OCI-LY3 (cell line): ENCODE data around the gene CACNB4.
A peak's percentile ranks its signal among the peaks of the same experiment; 100 is the strongest.

Experiments used
- H2AFZ ChIP-seq: fragments of 200-600, 300-600 bp; shearing (Covaris generic); 2 replicates; pipeline ENCODE4 v1.6.0; 2014; ENCODE audit warnings: antibody characterized with exemption, low read depth, low read length
- H3K27ac ChIP-seq: fragments of 200-600, 300-600 bp; sonication (generic); 2 replicates; pipeline ENCODE4 v1.5.1; 2014; ENCODE audit warnings: mild to moderate bottlenecking, low read length, moderate library complexity, mixed read lengths
- H3K27me3 ChIP-seq: fragments of 200-600, 300-600 bp; sonication (generic); 2 replicates; pipeline ENCODE4 v1.6.1; 2014; ENCODE audit warnings: low read depth, low read length, mixed read lengths
- H3K36me3 ChIP-seq: fragments of 200-600, 300-600 bp; sonication (generic); replicated peaks from 2 replicates; pipeline ENCODE3; 2014; ENCODE audit warnings: low read depth, low read length, mixed read lengths
- H3K4me1 ChIP-seq: fragments of 300-600, 200-600 bp; sonication (generic); 2 replicates; pipeline ENCODE4 v1.6.1; 2014; ENCODE audit warnings: low read length, mixed read lengths
- H3K4me2 ChIP-seq: fragments of 200-600, 300-600 bp; sonication (generic); 2 replicates; pipeline ENCODE4 v1.6.1; 2014; ENCODE audit warnings: low read length, mixed read lengths
- H3K4me3 ChIP-seq: fragments of 300-600, 200-600 bp; sonication (generic); 2 replicates; pipeline ENCODE4 v1.5.1; 2014; ENCODE audit warnings: antibody characterized with exemption, mild to moderate bottlenecking, low read length, moderate library complexity
- H3K79me2 ChIP-seq: fragments of 300-600, 200-600 bp; shearing (Covaris generic); 2 replicates; pipeline ENCODE4 v1.6.1; 2014; ENCODE audit warnings: mild to moderate bottlenecking, low read length, mixed read lengths
- H3K9ac ChIP-seq: fragments of 300-600, 200-600 bp; shearing (Covaris generic); 2 replicates; pipeline ENCODE4 v1.6.0; 2014; ENCODE audit warnings: mild to moderate bottlenecking, low read length, moderate library complexity
- H3K9me3 ChIP-seq: fragments of 200-600, 300-600 bp; shearing (Covaris generic); 2 replicates; pipeline ENCODE4 v1.6.1; 2014; ENCODE audit warnings: low read length, mixed read lengths; ENCODE audit not compliant: insufficient read depth
- H4K20me1 ChIP-seq: fragments of 200-600, 300-600 bp; sonication (generic); 2 replicates; pipeline ENCODE4 v1.6.1; 2016; ENCODE audit warnings: low read length, mixed read lengths; ENCODE audit not compliant: insufficient read depth
- EZH2phosphoT487 ChIP-seq: fragments of 200-600 bp; shearing (Covaris generic); IDR thresholded peaks from 2 replicates; pipeline ENCODE4 v1.6.1; 2018; ENCODE audit warnings: antibody characterized with exemption, mixed run types, low read depth
- TF ChIP-seq, protein P1 (sequence below): fragments of 200-600, 300-600 bp; sonication (generic); IDR thresholded peaks from 2 replicates; pipeline ENCODE4 v1.5.1; 2014; ENCODE audit warnings: antibody characterized with exemption, low read length, low read depth

CACNB4 gene

DNA sequence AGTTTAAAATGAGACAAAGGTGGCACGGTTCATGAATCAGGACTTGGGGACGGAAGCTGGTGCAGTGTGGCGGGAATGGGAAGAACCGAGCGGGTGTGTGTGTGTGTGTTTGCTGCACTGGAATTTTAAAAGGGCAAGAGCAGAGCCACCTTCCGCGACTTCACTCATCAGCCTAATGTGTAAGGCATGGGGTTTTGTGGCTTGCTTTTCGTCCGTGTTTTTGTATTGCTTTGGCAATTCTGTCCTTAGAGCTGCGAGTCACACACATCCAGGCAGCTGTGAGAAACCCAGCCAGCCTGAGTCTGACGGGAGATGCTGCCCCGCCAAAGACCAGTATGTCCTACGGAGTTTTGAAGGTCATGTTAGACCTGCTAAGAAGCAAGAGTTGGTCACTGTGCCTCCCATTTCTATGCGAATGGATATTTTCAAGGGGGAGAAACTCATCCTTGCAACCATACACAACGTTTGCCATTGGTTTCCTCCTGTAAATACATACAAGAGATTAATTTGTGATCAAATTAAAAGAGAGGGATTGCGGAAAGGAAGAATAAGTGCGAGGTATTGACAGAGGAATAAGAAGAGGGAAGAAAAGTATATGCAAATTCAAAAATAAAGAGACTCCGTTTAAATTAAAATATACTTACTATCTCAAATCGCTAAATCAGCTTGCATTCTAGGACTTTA is 665 bp upstream of the CACNB4 start:
- Histone ChIP-seq H3K79me2 (no peaks in the 10 kb centered on the region), H3K9ac (peak overlapping the region; percentile 39; the same call in 1 of the 2 replicates), H3K27ac (no peak overlapping the region), H3K4me3 (peak overlapping the region; percentile 83), H3K4me2 (peak overlapping the region; percentile 72), H3K9me3 (no peaks in the 10 kb centered on the region), H3K4me1 (peaks cover 1% of the 10 kb centered on the region), H4K20me1 (no peaks in the 10 kb centered on the region), H3K27me3 (peaks cover 17% of the 10 kb centered on the region), H2AFZ (peak overlapping the region; percentile 52; the same call in 1 of the 2 replicates), H3K36me3 (no peaks in the 10 kb centered on the region)
- TF ChIP-seq, protein P1, sequence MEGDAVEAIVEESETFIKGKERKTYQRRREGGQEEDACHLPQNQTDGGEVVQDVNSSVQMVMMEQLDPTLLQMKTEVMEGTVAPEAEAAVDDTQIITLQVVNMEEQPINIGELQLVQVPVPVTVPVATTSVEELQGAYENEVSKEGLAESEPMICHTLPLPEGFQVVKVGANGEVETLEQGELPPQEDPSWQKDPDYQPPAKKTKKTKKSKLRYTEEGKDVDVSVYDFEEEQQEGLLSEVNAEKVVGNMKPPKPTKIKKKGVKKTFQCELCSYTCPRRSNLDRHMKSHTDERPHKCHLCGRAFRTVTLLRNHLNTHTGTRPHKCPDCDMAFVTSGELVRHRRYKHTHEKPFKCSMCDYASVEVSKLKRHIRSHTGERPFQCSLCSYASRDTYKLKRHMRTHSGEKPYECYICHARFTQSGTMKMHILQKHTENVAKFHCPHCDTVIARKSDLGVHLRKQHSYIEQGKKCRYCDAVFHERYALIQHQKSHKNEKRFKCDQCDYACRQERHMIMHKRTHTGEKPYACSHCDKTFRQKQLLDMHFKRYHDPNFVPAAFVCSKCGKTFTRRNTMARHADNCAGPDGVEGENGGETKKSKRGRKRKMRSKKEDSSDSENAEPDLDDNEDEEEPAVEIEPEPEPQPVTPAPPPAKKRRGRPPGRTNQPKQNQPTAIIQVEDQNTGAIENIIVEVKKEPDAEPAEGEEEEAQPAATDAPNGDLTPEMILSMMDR: no peak
- TF ChIP-seq EZH2phosphoT487: no peak

DNA sequence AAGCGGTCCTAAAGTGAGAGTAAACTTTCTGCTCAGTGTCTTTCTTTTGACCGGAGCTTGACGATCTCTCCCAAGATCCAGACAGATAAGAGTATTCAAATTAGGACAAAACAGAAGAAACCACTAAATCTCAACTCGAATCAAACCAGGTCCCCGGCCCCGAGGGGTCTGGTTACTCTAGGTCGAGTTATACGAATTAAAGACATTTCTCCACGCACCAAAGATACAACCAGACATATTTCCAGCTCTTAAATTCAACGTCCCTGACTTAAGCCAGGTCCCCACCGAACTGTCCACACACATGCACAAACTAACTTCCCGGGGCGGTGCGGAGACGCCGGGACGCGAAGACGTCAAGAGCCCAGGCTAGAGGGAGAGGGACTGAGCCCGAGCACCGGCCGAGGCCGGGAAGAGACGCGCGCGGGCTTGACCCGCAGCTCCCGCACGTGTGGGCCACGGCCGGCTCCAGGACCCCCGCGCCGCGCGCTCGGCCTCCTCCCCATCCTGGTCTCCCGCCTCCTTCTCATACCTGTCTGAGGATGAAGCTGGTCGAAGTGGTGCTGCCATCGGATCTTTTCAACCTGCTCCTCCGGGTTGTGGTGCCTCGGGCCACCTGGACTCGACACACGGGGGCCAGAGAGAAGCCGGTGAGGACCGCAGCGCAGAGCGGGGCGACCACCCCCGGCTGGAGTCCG is 896 bp downstream of the CACNB4 start:
- Histone ChIP-seq H3K27ac (no peak overlapping the region), H3K4me2 (no peak overlapping the region), H3K4me1 (peaks cover 9% of the 10 kb centered on the region), H3K79me2 (no peaks in the 10 kb centered on the region), H2AFZ (no peak overlapping the region), H3K36me3 (no peaks in the 10 kb centered on the region), H3K4me3 (no peak overlapping the region), H3K9me3 (no peaks in the 10 kb centered on the region), H3K27me3 (peaks cover 17% of the 10 kb centered on the region), H3K9ac (no peak overlapping the region), H4K20me1 (no peaks in the 10 kb centered on the region)
- TF ChIP-seq EZH2phosphoT487: no peak
- TF ChIP-seq, protein P1: no peak

DNA sequence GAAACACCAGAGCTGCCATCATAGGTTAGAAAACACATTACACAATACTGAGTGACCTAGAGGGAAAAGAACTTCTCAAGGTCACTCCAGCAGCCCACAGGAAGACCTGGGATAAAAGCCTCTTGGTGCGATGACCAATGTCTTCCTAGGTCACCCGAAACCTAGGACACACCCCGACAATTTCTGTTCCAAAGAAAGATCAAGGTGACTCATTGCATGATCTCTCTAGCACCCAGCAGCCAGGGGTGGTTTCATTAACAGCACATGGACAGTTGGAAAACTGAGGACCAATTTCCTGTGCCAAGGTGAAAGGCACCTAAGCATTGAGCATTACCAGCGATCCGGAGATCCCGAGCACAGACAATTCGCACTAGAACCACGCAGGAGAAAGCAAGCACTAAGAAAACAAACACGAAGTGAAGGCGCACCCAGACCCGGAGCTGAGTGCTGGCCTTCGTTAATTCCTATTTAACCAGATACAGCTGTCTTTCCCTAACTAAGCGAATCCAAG is 1.5 kb downstream of the CACNB4 start:
- H3K27me3 ChIP-seq: peaks cover 17% of the 10 kb centered on the region
- no peak overlapping the region for H3K27ac ChIP-seq
- peaks cover 9% of the 10 kb centered on the region for H3K4me1 ChIP-seq
- no peak overlapping the region for H3K9ac ChIP-seq
- H3K79me2 ChIP-seq: no peaks in the 10 kb centered on the region
- no peak overlapping the region for H3K4me2 ChIP-seq
- no peaks in the 10 kb centered on the region for H3K9me3 ChIP-seq
- H2AFZ ChIP-seq: no peak overlapping the region
- H3K4me3 ChIP-seq: no peak overlapping the region
- no peaks in the 10 kb centered on the region for H3K36me3 ChIP-seq
- no peak for TF ChIP-seq EZH2phosphoT487
- TF ChIP-seq, protein P1: no peak
- no peaks in the 10 kb centered on the region for H4K20me1 ChIP-seq

DNA sequence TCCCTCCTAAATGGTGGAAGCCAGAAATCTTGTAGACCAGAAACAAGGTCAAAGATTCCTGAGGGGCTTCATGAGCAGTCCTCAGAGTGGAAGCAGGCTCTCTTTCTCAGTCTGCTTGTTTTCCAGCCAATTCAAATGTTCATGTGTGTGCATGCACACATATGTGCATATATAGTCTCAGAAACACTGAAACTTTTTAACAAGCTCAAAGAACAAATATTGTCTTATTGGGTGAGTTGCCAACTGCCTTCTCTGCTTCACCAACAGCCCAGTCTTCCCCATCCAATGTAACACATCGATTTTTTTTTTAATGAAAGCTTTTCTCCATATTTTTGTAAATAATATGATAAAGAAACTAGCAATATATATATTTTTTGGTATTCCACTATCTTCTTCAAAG is 3.7 kb downstream of the CACNB4 start:
- Histone ChIP-seq H3K36me3 (no peaks in the 10 kb centered on the region), H3K9ac (no peak overlapping the region), H3K4me3 (no peak overlapping the region), H3K27me3 (peaks cover 11% of the 10 kb centered on the region), H3K27ac (no peak overlapping the region), H4K20me1 (no peaks in the 10 kb centered on the region), H2AFZ (no peak overlapping the region), H3K79me2 (no peaks in the 10 kb centered on the region), H3K9me3 (no peaks in the 10 kb centered on the region), H3K4me1 (peaks cover 9% of the 10 kb centered on the region), H3K4me2 (no peak overlapping the region)
- TF ChIP-seq EZH2phosphoT487: no peak
- TF ChIP-seq, protein P1: no peak
